ENCODE measurements around the gene GPR4.

GPR4 gene

GRCh38 chr19:45601115-45601514 lies 897 bp downstream of the GPR4 start:
- peaks cover 88% of the 10 kb centered on the region for H3K27me3 Mint-ChIP-seq (ENCODE audit: low read depth, poor library complexity)
- H3K4me3 Mint-ChIP-seq: no peak overlapping the region
- no peak overlapping the region for H3K27ac Mint-ChIP-seq
- peaks cover 49% of the 10 kb centered on the region for H3K4me1 Mint-ChIP-seq
- DNase-seq: no peak
- peaks cover 12% of the 10 kb centered on the region for H3K9me3 Mint-ChIP-seq
- H3K36me3 Mint-ChIP-seq (ENCODE audit: low read depth): no peaks in the 10 kb centered on the region
- no peak for TF ChIP-seq CTCF (IDR thresholded peaks at IDR 0.05)

- H3K4me3 Mint-ChIP-seq: no peak overlapping the region
- peaks cover 49% of the 10 kb centered on the region for H3K4me1 Mint-ChIP-seq
- H3K27me3 Mint-ChIP-seq (ENCODE audit: low read depth, poor library complexity): peaks cover 95% of the 10 kb centered on the region
- DNase-seq: no peak
- no peaks in the 10 kb centered on the region for H3K36me3 Mint-ChIP-seq (ENCODE audit: low read depth)
- no peak overlapping the region for H3K27ac Mint-ChIP-seq
- H3K9me3 Mint-ChIP-seq: peaks cover 12% of the 10 kb centered on the region
- TF ChIP-seq CTCF (IDR thresholded peaks at IDR 0.05): no peak
Measured at GRCh38 chr19:45600340-45600885, 1.6 kb downstream of the GPR4 start.

- no peak overlapping the region for H3K27ac Mint-ChIP-seq
- H3K9me3 Mint-ChIP-seq: peaks cover 12% of the 10 kb centered on the region
- H3K4me1 Mint-ChIP-seq: peaks cover 49% of the 10 kb centered on the region
- TF ChIP-seq CTCF (IDR thresholded peaks at IDR 0.05): no peak
- DNase-seq: no peak
- H3K27me3 Mint-ChIP-seq (ENCODE audit: low read depth, poor library complexity): peaks cover 100% of the 10 kb centered on the region
- H3K36me3 Mint-ChIP-seq (ENCODE audit: low read depth): no peaks in the 10 kb centered on the region
- H3K4me3 Mint-ChIP-seq: peak overlapping the region; percentile 15
Measured at GRCh38 chr19:45599286-45599685, 2.7 kb downstream of the GPR4 start.

GRCh38 chr19:45598267-45599001 lies 3.6 kb downstream of the GPR4 start:
- Mint-ChIP-seq H3K27ac (no peak overlapping the region), H3K4me3 (peak overlapping the region; percentile 64), H3K36me3 (ENCODE audit: low read depth) (no peaks in the 10 kb centered on the region), H3K4me1 (peaks cover 49% of the 10 kb centered on the region), H3K9me3 (peaks cover 11% of the 10 kb centered on the region), H3K27me3 (ENCODE audit: low read depth, poor library complexity) (peaks cover 98% of the 10 kb centered on the region)
- DNase-seq: no peak
- TF ChIP-seq CTCF (IDR thresholded peaks at IDR 0.05): no peak

- Mint-ChIP-seq H3K4me1 (peaks cover 48% of the 10 kb centered on the region), H3K9me3 (peaks cover 8% of the 10 kb centered on the region), H3K36me3 (ENCODE audit: low read depth) (no peaks in the 10 kb centered on the region), H3K27ac (no peak overlapping the region), H3K27me3 (ENCODE audit: low read depth, poor library complexity) (peaks cover 96% of the 10 kb centered on the region), H3K4me3 (peak overlapping the region; percentile 56)
- no peak for TF ChIP-seq CTCF (IDR thresholded peaks at IDR 0.05)
- no peak for DNase-seq
Measured at GRCh38 chr19:45597425-45598111, 4.4 kb downstream of the GPR4 start.

Data from nephron progenitor cell (in vitro differentiated cells).